HCT116 (cell line): ENCODE data around the gene GNLY. TPM values are rescaled to one million over a fixed set of nuclear protein-coding genes. Genes with fewer than 3 reads are reported as not detected.

Experiments
- ATAC-seq: fragments of 200-7000 bp; cut with Tn5 transposase; 2 replicates; pipeline ENCODE4 v1.9.1; 2020; ENCODE audit warnings: mild to moderate bottlenecking, moderate library complexity
- BruUV-seq: library from RNA; stranded (reverse); fragments of 400-500 nt; replicated peaks from 2 replicates; lab custom pipeline; 2021; lab: Mats Ljungman, UMichigan
- CTCF ChIA-PET: fragments of 300-600 bp; sonication (Branson Sonifier 250); formaldehyde crosslinking; loops from one replicate; lab custom pipeline; 2021; ENCODE audit warnings: antibody characterized with exemption; lab: Charles Lee
- POLR2A ChIA-PET: fragments of 300-600, 350-600 bp; sonication (Branson Sonifier 250); formaldehyde crosslinking; loops from one replicate; lab custom pipeline; 2021; ENCODE audit warnings: antibody characterized with exemption; lab: Charles Lee
- RAD21 ChIA-PET, 2 experiments: fragments of 300-600 bp; sonication (Branson Sonifier 250); formaldehyde crosslinking; loops; one replicate each; lab custom pipeline; 2023; ENCODE audit warnings: low total read pairs in 2 of 2; ENCODE audit not compliant: uncharacterized antibody in 2 of 2, unreplicated experiment in 2 of 2, low non-redundant PET in 1 of 2; lab: Charles Lee
- DNase-seq: peaks from one replicate; pipeline ENCODE4 v3.0.0-alpha.2; 2010; ENCODE audit warnings: low read depth, low spot score
- H2AFZ ChIP-seq: fragments of 200-600 bp; shearing (Covaris generic), sonication (generic); 2 replicates; pipeline ENCODE4 v1.6.1; 2017; ENCODE audit warnings: low read depth, mixed run types, mixed read lengths, antibody characterized with exemption, low read length; ENCODE audit not compliant: poor library complexity, severe bottlenecking
- H3K27ac ChIP-seq: 2 replicates; pipeline ENCODE4 v1.5.1; 2012; ENCODE audit warnings: low read depth, low read length
- H3K27me3 ChIP-seq: fragments of 200-600 bp; sonication (generic); 2 replicates; pipeline ENCODE4 v1.6.1; 2016; ENCODE audit warnings: mixed run types, low read length, mixed read lengths; ENCODE audit not compliant: insufficient read depth
- H3K36me3 ChIP-seq, 2 experiments: fragments of 200-500 bp in 1 of 2; fragments of 200-600 bp in 1 of 2; sonication (Bioruptor generic) in 1 of 2; sonication (generic) in 1 of 2; 2 replicates each; pipeline versions ENCODE4 v1.5.1 to v1.6.1; 2014 to 2016; ENCODE audit warnings: low read length in 2 of 2, inconsistent platforms in 1 of 2, mixed read lengths in 1 of 2, mixed run types in 1 of 2; ENCODE audit not compliant: insufficient read depth in 2 of 2, control insufficient read depth in 1 of 2
- H3K4me1 ChIP-seq, 2 experiments: fragments of 200-600 bp in 1 of 2; sonication (generic) in 1 of 2; 2 replicates each; pipeline versions ENCODE4 v1.5.1 to v1.6.1; 2012 to 2017; ENCODE audit warnings: low read length in 2 of 2, inconsistent platforms in 1 of 2, mild to moderate bottlenecking in 1 of 2, mixed read lengths in 1 of 2, mixed run types in 1 of 2, moderate library complexity in 1 of 2; ENCODE audit not compliant: insufficient read depth in 2 of 2, control insufficient read depth in 1 of 2
- H3K4me2 ChIP-seq: fragments of 200-600 bp; sonication (generic); 2 replicates; pipeline ENCODE4 v1.6.1; 2017; ENCODE audit warnings: mixed run types, low read length, mixed read lengths
- H3K4me3 ChIP-seq, 2 experiments: fragments of 200-600 bp in 1 of 2; sonication (generic) in 1 of 2; replicated peaks in 1 of 2; 2 replicates each; pipeline ENCODE4 v1.5.1; 2011 to 2016; ENCODE audit warnings: low read length in 2 of 2, control low read depth in 1 of 2, low read depth in 1 of 2, mild to moderate bottlenecking in 1 of 2, mixed read lengths in 1 of 2, mixed run types in 1 of 2
- H3K79me2 ChIP-seq: fragments of 200-600 bp; sonication (generic); 2 replicates; pipeline ENCODE4 v1.6.1; 2017; ENCODE audit warnings: mild to moderate bottlenecking, mixed run types, low read length, moderate library complexity, mixed read lengths; ENCODE audit not compliant: insufficient read depth
- H3K9ac ChIP-seq: fragments of 200-600 bp; sonication (generic); 2 replicates; pipeline ENCODE4 v1.6.1; 2016; ENCODE audit warnings: low read length, mixed read lengths
- H3K9me2 ChIP-seq: fragments of 200-600 bp; sonication (generic), shearing (Covaris generic); 2 replicates; pipeline ENCODE4 v1.6.1; 2017; ENCODE audit warnings: mixed run types, mild to moderate bottlenecking, moderate library complexity; ENCODE audit not compliant: insufficient read depth
- H3K9me3 ChIP-seq, 2 experiments: fragments of 200-500 bp in 1 of 2; fragments of 200-600 bp in 1 of 2; sonication (Bioruptor generic) in 1 of 2; sonication (generic) in 1 of 2; 2 replicates each; pipeline ENCODE4 v1.6.1; 2014 to 2017; ENCODE audit warnings: low read length in 2 of 2, mixed read lengths in 2 of 2, inconsistent platforms in 1 of 2, low read depth in 1 of 2, mild to moderate bottlenecking in 1 of 2, mixed run types in 1 of 2, moderate library complexity in 1 of 2; ENCODE audit not compliant: control insufficient read depth in 1 of 2, insufficient read depth in 1 of 2
- H4K20me1 ChIP-seq: fragments of 200-600 bp; sonication (generic), shearing (Covaris generic); 2 replicates; pipeline ENCODE4 v1.6.1; 2017; ENCODE audit warnings: mixed run types, mild to moderate bottlenecking, moderate library complexity; ENCODE audit not compliant: insufficient read depth
- CBX3 ChIP-seq: IDR thresholded peaks from 2 replicates; pipeline ENCODE4 v1.6.1; 2012; ENCODE audit warnings: low read depth
- CEBPB ChIP-seq: IDR thresholded peaks from 2 replicates; pipeline ENCODE4 v1.6.1; 2012; ENCODE audit warnings: low read depth
- CTCF ChIP-seq, 3 experiments: fragments of 200-600 bp in 1 of 3; sonication (generic) in 1 of 3; IDR thresholded peaks in 2 of 3; conservative IDR thresholded peaks in 1 of 3; 2 replicates each; pipeline ENCODE4 v1.5.1; 2012 to 2017; ENCODE audit warnings: low read depth in 2 of 3, low read length in 2 of 3, antibody characterized with exemption in 1 of 3, borderline replicate concordance in 1 of 3, control low read depth in 1 of 3, mild to moderate bottlenecking in 1 of 3, mixed read lengths in 1 of 3, mixed run types in 1 of 3, moderate library complexity in 1 of 3; ENCODE audit not compliant: insufficient read depth in 1 of 3
- EGR1 ChIP-seq: IDR thresholded peaks from 2 replicates; pipeline ENCODE4 v1.6.1; 2012; ENCODE audit warnings: low read depth
- EZH2phosphoT487 ChIP-seq: fragments of 200-600 bp; IDR thresholded peaks from 2 replicates; pipeline ENCODE4 v1.6.1; 2018; ENCODE audit warnings: antibody characterized with exemption, borderline replicate concordance
- FOSL1 ChIP-seq: IDR thresholded peaks from 2 replicates; pipeline ENCODE4 v1.6.1; 2012; ENCODE audit warnings: low read depth
- JUND ChIP-seq: IDR thresholded peaks from 2 replicates; pipeline ENCODE4 v1.6.1; 2012
- POLR2AphosphoS5 ChIP-seq: IDR thresholded peaks from 2 replicates; pipeline ENCODE4 v1.6.1; 2011; ENCODE audit warnings: mild to moderate bottlenecking, low read depth, low read length, moderate library complexity
- RAD21 ChIP-seq: IDR thresholded peaks from 2 replicates; pipeline ENCODE4 v1.6.1; 2012; ENCODE audit warnings: low read depth, mild to moderate bottlenecking
- SIN3A ChIP-seq: IDR thresholded peaks from 2 replicates; pipeline ENCODE4 v1.6.1; 2012; ENCODE audit warnings: low read depth
- SP1 ChIP-seq: IDR thresholded peaks from 2 replicates; pipeline ENCODE4 v1.6.1; 2012; ENCODE audit warnings: low read depth
- SRF ChIP-seq: IDR thresholded peaks from 2 replicates; pipeline ENCODE4 v1.6.1; 2012; ENCODE audit warnings: low read depth
- TCF7L2 ChIP-seq: IDR thresholded peaks from 2 replicates; pipeline ENCODE4 v1.7.0; 2011; ENCODE audit warnings: borderline replicate concordance, inconsistent platforms; ENCODE audit not compliant: insufficient read depth, insufficient read length; ENCODE audit errors: extremely low read depth
- YY1 ChIP-seq: IDR thresholded peaks from 2 replicates; pipeline ENCODE4 v1.6.1; 2011; ENCODE audit warnings: low read length, low read depth, moderate library complexity, mild to moderate bottlenecking; ENCODE audit not compliant: insufficient replicate concordance; ENCODE audit errors: extremely low read depth
- ZFX ChIP-seq: fragments of 450-650 bp; IDR thresholded peaks from 2 replicates; pipeline ENCODE4 v1.6.1; 2017
- ZNF274 ChIP-seq: fragments of 200-500 bp; sonication (Bioruptor generic); IDR thresholded peaks from 2 replicates; pipeline ENCODE4 v1.6.1; 2014; ENCODE audit warnings: mild to moderate bottlenecking, low read depth, low read length, inconsistent platforms
- intact Hi-C: fragments of 100-400 bp; cut with micrococcal nuclease; formaldehyde crosslinking; loops from 2 replicates; pipeline ENCODE4 v1.10.0; 2022
- total RNA-seq: library from RNA; stranded (reverse); gene quantifications from one replicate; pipeline ENCODE4 v1.2.1, GENCODE V29; 2021; ENCODE audit not compliant: unreplicated experiment
- TF ChIP-seq, protein P1 (sequence below): IDR thresholded peaks from 2 replicates; pipeline ENCODE4 v1.6.1; 2012
- TF ChIP-seq, protein P2 (sequence below): IDR thresholded peaks from 2 replicates; pipeline ENCODE4 v1.6.1; 2012
- TF ChIP-seq, protein P3 (sequence below): IDR thresholded peaks from 2 replicates; pipeline ENCODE4 v1.6.1; 2012; ENCODE audit warnings: low read depth
- TF ChIP-seq, protein P4 (sequence below): IDR thresholded peaks from 2 replicates; pipeline ENCODE4 v1.6.1; 2011; ENCODE audit warnings: mild to moderate bottlenecking, low read length, moderate library complexity; ENCODE audit not compliant: insufficient replicate concordance; ENCODE audit errors: extremely low read depth

GNLY gene
- total RNA-seq, 1 experiment from 2014 or later: 0.74 TPM

DNA sequence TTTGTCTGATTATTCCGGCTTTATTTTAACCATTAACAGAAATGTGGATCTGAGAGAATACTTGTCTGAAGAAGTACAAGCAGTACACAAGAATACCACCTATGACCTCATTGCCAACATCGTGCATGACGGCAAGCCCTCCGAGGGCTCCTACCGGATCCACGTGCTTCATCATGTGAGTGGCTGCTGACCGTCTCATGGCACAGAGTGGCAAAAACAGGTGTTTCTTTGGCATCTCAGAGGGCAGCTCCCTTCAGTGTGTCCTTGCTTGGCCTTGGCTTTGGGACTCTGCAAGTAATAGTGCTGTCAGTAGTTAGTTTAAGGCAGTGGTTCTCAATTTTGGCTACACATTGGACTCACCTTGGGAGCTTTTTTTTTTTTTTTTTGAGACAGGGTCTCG, 49.2 kb upstream of the GNLY start:
- Histone ChIP-seq H3K27ac (no peak overlapping the region), H3K79me2 (peaks cover 40% of the 10 kb centered on the region; the same call in 1 of the 2 replicates), H3K9me2 (no peaks in the 10 kb centered on the region), H3K27me3 (no peaks in the 10 kb centered on the region), H2AFZ (no peak overlapping the region), H3K4me2 (no peak overlapping the region), H3K4me3 (no peak overlapping the region), H3K9ac (no peak overlapping the region), H3K4me1 (no peaks in the 10 kb centered on the region), H3K36me3 (peaks cover 73 to 78% of the 10 kb centered on the region in 2 experiments), H4K20me1 (no peaks in the 10 kb centered on the region), H3K9me3 (no peaks in the 10 kb centered on the region)
- POLR2A ChIA-PET: no interaction called here
- CTCF ChIA-PET: no interaction called here
- DNase-seq (no peak), ATAC-seq (no peak)
- intact Hi-C loops: no loop called here
- no TSS peak for BruUV-seq
- RAD21 ChIA-PET: no interaction called here
- TF ChIP-seq ZNF274 (no peak), CBX3 (no peak), RAD21 (no peak), FOSL1 (no peak), CEBPB (no peak), ZFX (no peak), JUND (no peak), CTCF (IDR thresholded peaks at IDR 0.05 in 2 of 3, conservative IDR thresholded peaks at IDR 0.05 in 1 of 3; ENCODE audit: borderline replicate concordance in 1 of 3, insufficient read depth in 1 of 3, low read depth in 2 of 3, low read length in 2 of 3) (no peak), SIN3A (no peak), TCF7L2 (no peak), SP1 (no peak), POLR2AphosphoS5 (no peak), EGR1 (no peak), SRF (no peak), YY1 (no peak), EZH2phosphoT487 (no peak)
- TF ChIP-seq, protein P1, sequence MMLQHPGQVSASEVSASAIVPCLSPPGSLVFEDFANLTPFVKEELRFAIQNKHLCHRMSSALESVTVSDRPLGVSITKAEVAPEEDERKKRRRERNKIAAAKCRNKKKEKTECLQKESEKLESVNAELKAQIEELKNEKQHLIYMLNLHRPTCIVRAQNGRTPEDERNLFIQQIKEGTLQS: no peak
- TF ChIP-seq, protein P2, sequence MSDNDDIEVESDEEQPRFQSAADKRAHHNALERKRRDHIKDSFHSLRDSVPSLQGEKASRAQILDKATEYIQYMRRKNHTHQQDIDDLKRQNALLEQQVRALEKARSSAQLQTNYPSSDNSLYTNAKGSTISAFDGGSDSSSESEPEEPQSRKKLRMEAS: no peak
- TF ChIP-seq, protein P3, sequence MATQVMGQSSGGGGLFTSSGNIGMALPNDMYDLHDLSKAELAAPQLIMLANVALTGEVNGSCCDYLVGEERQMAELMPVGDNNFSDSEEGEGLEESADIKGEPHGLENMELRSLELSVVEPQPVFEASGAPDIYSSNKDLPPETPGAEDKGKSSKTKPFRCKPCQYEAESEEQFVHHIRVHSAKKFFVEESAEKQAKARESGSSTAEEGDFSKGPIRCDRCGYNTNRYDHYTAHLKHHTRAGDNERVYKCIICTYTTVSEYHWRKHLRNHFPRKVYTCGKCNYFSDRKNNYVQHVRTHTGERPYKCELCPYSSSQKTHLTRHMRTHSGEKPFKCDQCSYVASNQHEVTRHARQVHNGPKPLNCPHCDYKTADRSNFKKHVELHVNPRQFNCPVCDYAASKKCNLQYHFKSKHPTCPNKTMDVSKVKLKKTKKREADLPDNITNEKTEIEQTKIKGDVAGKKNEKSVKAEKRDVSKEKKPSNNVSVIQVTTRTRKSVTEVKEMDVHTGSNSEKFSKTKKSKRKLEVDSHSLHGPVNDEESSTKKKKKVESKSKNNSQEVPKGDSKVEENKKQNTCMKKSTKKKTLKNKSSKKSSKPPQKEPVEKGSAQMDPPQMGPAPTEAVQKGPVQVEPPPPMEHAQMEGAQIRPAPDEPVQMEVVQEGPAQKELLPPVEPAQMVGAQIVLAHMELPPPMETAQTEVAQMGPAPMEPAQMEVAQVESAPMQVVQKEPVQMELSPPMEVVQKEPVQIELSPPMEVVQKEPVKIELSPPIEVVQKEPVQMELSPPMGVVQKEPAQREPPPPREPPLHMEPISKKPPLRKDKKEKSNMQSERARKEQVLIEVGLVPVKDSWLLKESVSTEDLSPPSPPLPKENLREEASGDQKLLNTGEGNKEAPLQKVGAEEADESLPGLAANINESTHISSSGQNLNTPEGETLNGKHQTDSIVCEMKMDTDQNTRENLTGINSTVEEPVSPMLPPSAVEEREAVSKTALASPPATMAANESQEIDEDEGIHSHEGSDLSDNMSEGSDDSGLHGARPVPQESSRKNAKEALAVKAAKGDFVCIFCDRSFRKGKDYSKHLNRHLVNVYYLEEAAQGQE: no peak
- TF ChIP-seq, protein P4, sequence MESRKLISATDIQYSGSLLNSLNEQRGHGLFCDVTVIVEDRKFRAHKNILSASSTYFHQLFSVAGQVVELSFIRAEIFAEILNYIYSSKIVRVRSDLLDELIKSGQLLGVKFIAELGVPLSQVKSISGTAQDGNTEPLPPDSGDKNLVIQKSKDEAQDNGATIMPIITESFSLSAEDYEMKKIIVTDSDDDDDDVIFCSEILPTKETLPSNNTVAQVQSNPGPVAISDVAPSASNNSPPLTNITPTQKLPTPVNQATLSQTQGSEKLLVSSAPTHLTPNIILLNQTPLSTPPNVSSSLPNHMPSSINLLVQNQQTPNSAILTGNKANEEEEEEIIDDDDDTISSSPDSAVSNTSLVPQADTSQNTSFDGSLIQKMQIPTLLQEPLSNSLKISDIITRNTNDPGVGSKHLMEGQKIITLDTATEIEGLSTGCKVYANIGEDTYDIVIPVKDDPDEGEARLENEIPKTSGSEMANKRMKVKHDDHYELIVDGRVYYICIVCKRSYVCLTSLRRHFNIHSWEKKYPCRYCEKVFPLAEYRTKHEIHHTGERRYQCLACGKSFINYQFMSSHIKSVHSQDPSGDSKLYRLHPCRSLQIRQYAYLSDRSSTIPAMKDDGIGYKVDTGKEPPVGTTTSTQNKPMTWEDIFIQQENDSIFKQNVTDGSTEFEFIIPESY: no peak
